Caco-2 (cell line): ENCODE measurements around the gene C14orf132. TPM values are rescaled to one million over a fixed set of nuclear protein-coding genes. Genes with fewer than 3 reads are reported as not detected.

Experiments used
- BruUV-seq: library from RNA; stranded (reverse); fragments of 400-500 nt; replicated peaks from 2 replicates; lab custom pipeline; 2021; lab: Mats Ljungman, UMichigan
- CTCF ChIA-PET: fragments of 300-600 bp; sonication (Branson Sonifier 250); formaldehyde crosslinking; loops from one replicate; lab custom pipeline; 2022; ENCODE audit warnings: antibody characterized with exemption; lab: Charles Lee
- POLR2A ChIA-PET: fragments of 300-600 bp; sonication (Branson Sonifier 250); formaldehyde crosslinking; loops from one replicate; lab custom pipeline; 2022; ENCODE audit warnings: antibody characterized with exemption; lab: Charles Lee
- DNase-seq, 2 experiments: peaks; one replicate each; pipeline versions ENCODE4 v3.0.0 to v3.0.0-alpha.2; 2020 to 2022
- H3K27me3 ChIP-seq: replicated peaks from 2 replicates; pipeline ENCODE4 v1.6.0; 2011; ENCODE audit warnings: low read length; ENCODE audit not compliant: control insufficient read depth, insufficient read depth
- H3K36me3 ChIP-seq: 2 replicates; pipeline ENCODE4 v1.5.1; 2011; ENCODE audit warnings: low read length; ENCODE audit not compliant: control insufficient read depth, insufficient read depth
- H3K4me1 ChIP-seq: fragments of 250-450 bp; sonication (Bioruptor Pico); 2 replicates; pipeline ENCODE4 v1.5.1; 2020; ENCODE audit warnings: mild to moderate bottlenecking
- H3K4me3 ChIP-seq: 2 replicates; pipeline ENCODE4 v1.5.1; 2011; ENCODE audit warnings: low read depth, mild to moderate bottlenecking, control low read depth, low read length
- H3K9me3 ChIP-seq: fragments of 250-450 bp; sonication (Bioruptor Pico); 2 replicates; pipeline ENCODE4 v1.5.1; 2020; ENCODE audit warnings: mild to moderate bottlenecking, moderate library complexity
- H3K27ac Mint-ChIP-seq: one replicate; pipeline ENCODE4 v1.8.0; 2022; ENCODE audit warnings: mixed read lengths; ENCODE audit not compliant: unreplicated experiment
- H3K27me3 Mint-ChIP-seq: one replicate; pipeline ENCODE4 v1.8.0; 2022; ENCODE audit warnings: mixed read lengths; ENCODE audit not compliant: insufficient read depth, unreplicated experiment
- H3K36me3 Mint-ChIP-seq: one replicate; pipeline ENCODE4 v1.8.0; 2022; ENCODE audit warnings: mild to moderate bottlenecking, mixed read lengths; ENCODE audit not compliant: insufficient read depth, unreplicated experiment
- H3K4me1 Mint-ChIP-seq: one replicate; pipeline ENCODE4 v1.8.0; 2022; ENCODE audit warnings: low read depth, mixed read lengths; ENCODE audit not compliant: unreplicated experiment
- H3K4me3 Mint-ChIP-seq: one replicate; pipeline ENCODE4 v1.8.0; 2022; ENCODE audit warnings: mild to moderate bottlenecking, moderate library complexity, mixed read lengths; ENCODE audit not compliant: unreplicated experiment
- H3K9me3 Mint-ChIP-seq: one replicate; pipeline ENCODE4 v1.8.0; 2022; ENCODE audit warnings: mixed read lengths; ENCODE audit not compliant: unreplicated experiment
- CTCF ChIP-seq, 2 experiments: fragments of 200-600 bp in 1 of 2; IDR thresholded peaks; 1 replicate in 1 of 2; 2 replicates in 1 of 2; pipeline versions ENCODE4 v1.5.1 to v1.8.0; 2011 to 2022; ENCODE audit warnings: antibody characterized with exemption in 1 of 2, control low read depth in 1 of 2, inconsistent platforms in 1 of 2, low read depth in 1 of 2, low read length in 1 of 2, mild to moderate bottlenecking in 1 of 2, moderate library complexity in 1 of 2; ENCODE audit not compliant: insufficient read depth in 1 of 2, severe bottlenecking in 1 of 2, unreplicated experiment in 1 of 2
- intact Hi-C: fragments of 100-400 bp; cut with micrococcal nuclease; formaldehyde crosslinking; loops from one replicate; pipeline ENCODE4 v1.10.0; 2022; ENCODE audit not compliant: unreplicated experiment
- total RNA-seq: library from RNA; stranded (reverse); gene quantifications from 2 replicates; pipeline ENCODE4 v1.2.3, GENCODE V29; 2022

Gene C14orf132
- total RNA-seq, 1 experiment from 2014 or later = 0.20 TPM

- Mint-ChIP-seq H3K4me3 (no peak overlapping the region), H3K27me3 (peaks cover 5% of the 10 kb centered on the region), H3K4me1 (no peaks in the 10 kb centered on the region), H3K27ac (no peak overlapping the region), H3K9me3 (no peaks in the 10 kb centered on the region), H3K36me3 (no peaks in the 10 kb centered on the region)
- no peak overlapping the region for H3K4me3 ChIP-seq
- intact Hi-C loops = no loop called here
- BruUV-seq = no TSS peak
- H3K36me3 ChIP-seq = no peaks in the 10 kb centered on the region
- no peaks in the 10 kb centered on the region for H3K27me3 ChIP-seq
- no peaks in the 10 kb centered on the region for H3K9me3 ChIP-seq
- no peak for TF ChIP-seq CTCF (IDR thresholded peaks at IDR 0.05; ENCODE audit: insufficient read depth in 1 of 2, low read depth in 1 of 2, low read length in 1 of 2, severe bottlenecking in 1 of 2, unreplicated experiment in 1 of 2)
- DNase-seq = no peak
- ChIA-PET POLR2A (no interaction called here), CTCF (no interaction called here)
- no peaks in the 10 kb centered on the region for H3K4me1 ChIP-seq
These were observed 39.5 kb downstream of the C14orf132 start for GRCh38 chr14:96078625-96079016.

- Mint-ChIP-seq H3K36me3 (no peaks in the 10 kb centered on the region), H3K27ac (no peak overlapping the region), H3K27me3 (peaks cover 8% of the 10 kb centered on the region), H3K4me1 (no peaks in the 10 kb centered on the region), H3K9me3 (no peaks in the 10 kb centered on the region), H3K4me3 (no peak overlapping the region)
- CTCF ChIA-PET = no interaction called here
- no TSS peak for BruUV-seq
- TF ChIP-seq CTCF (IDR thresholded peaks at IDR 0.05; ENCODE audit: insufficient read depth in 1 of 2, low read depth in 1 of 2, low read length in 1 of 2, severe bottlenecking in 1 of 2, unreplicated experiment in 1 of 2) = no peak
- intact Hi-C loops = no loop called here
- no peak for DNase-seq
- POLR2A ChIA-PET = no interaction called here
- Histone ChIP-seq H3K4me3 (no peak overlapping the region), H3K4me1 (no peaks in the 10 kb centered on the region), H3K9me3 (no peaks in the 10 kb centered on the region), H3K36me3 (no peaks in the 10 kb centered on the region), H3K27me3 (no peaks in the 10 kb centered on the region)
These were observed 39.9 kb downstream of the C14orf132 start for GRCh38 chr14:96079066-96079465.

GRCh38 chr14:96080571-96080970, 41.4 kb downstream of the C14orf132 start:
- peak in 1 of 2 experiments; percentile 5 for DNase-seq
- CTCF ChIA-PET = no interaction called here
- Mint-ChIP-seq H3K27ac (no peak overlapping the region), H3K4me1 (no peaks in the 10 kb centered on the region), H3K9me3 (no peaks in the 10 kb centered on the region), H3K36me3 (no peaks in the 10 kb centered on the region), H3K4me3 (no peak overlapping the region), H3K27me3 (peaks cover 8% of the 10 kb centered on the region)
- Histone ChIP-seq H3K9me3 (no peaks in the 10 kb centered on the region), H3K4me1 (no peaks in the 10 kb centered on the region), H3K36me3 (no peaks in the 10 kb centered on the region), H3K27me3 (no peaks in the 10 kb centered on the region), H3K4me3 (no peak overlapping the region)
- intact Hi-C loops = no loop called here
- POLR2A ChIA-PET = no interaction called here
- BruUV-seq = no TSS peak
- no peak for TF ChIP-seq CTCF (IDR thresholded peaks at IDR 0.05; ENCODE audit: insufficient read depth in 1 of 2, low read depth in 1 of 2, low read length in 1 of 2, severe bottlenecking in 1 of 2, unreplicated experiment in 1 of 2)
